H9 (cell line): ENCODE measurements around the gene PPP1R14B. TPM values are rescaled to one million over a fixed set of nuclear protein-coding genes. Genes with fewer than 3 reads are reported as not detected.

Experiments
- DNase-seq: peaks from one replicate; pipeline ENCODE4 v3.0.0-alpha.2; 2017
- H2AFZ ChIP-seq: one replicate; pipeline ENCODE4 v1.6.1; 2013; ENCODE audit warnings: mild to moderate bottlenecking, low read length, control low read depth, moderate library complexity
- H2AK5ac ChIP-seq: 2 replicates; pipeline ENCODE4 v1.6.1; 2013; ENCODE audit warnings: low read length, control low read depth, mixed read lengths; ENCODE audit not compliant: insufficient read length
- H2BK120ac ChIP-seq: one replicate; pipeline ENCODE4 v1.6.1; 2013; ENCODE audit warnings: low read depth, mild to moderate bottlenecking, low read length, control low read depth, inconsistent platforms; ENCODE audit not compliant: poor library complexity, severe bottlenecking
- H2BK12ac ChIP-seq: 2 replicates; pipeline ENCODE4 v1.6.1; 2013; ENCODE audit warnings: low read length, control low read depth, mixed read lengths, low read depth; ENCODE audit not compliant: insufficient read length
- H2BK15ac ChIP-seq: 2 replicates; pipeline ENCODE4 v1.6.1; 2013; ENCODE audit warnings: low read depth, low read length, control low read depth
- H2BK20ac ChIP-seq: one replicate; pipeline ENCODE4 v1.6.1; 2013; ENCODE audit warnings: low read depth, mild to moderate bottlenecking, low read length, control low read depth, inconsistent platforms; ENCODE audit not compliant: poor library complexity, severe bottlenecking
- H2BK5ac ChIP-seq: 2 replicates; pipeline ENCODE4 v1.6.1; 2013; ENCODE audit warnings: low read length, control low read depth, mixed read lengths; ENCODE audit not compliant: insufficient read length
- H3K14ac ChIP-seq: 2 replicates; pipeline ENCODE4 v1.6.1; 2013; ENCODE audit warnings: low read length, control low read depth; ENCODE audit not compliant: insufficient read depth
- H3K18ac ChIP-seq: 2 replicates; pipeline ENCODE4 v1.6.1; 2013; ENCODE audit warnings: low read depth, mild to moderate bottlenecking, mixed read lengths, low read length, control low read depth; ENCODE audit not compliant: insufficient read length
- H3K23ac ChIP-seq: 2 replicates; pipeline ENCODE4 v1.6.1; 2013; ENCODE audit warnings: low read length, control low read depth, mixed read lengths, low read depth; ENCODE audit not compliant: insufficient read length
- H3K23me2 ChIP-seq: 2 replicates; pipeline ENCODE4 v1.6.1; 2013; ENCODE audit warnings: low read depth, mild to moderate bottlenecking, mixed read lengths, low read length, control low read depth; ENCODE audit not compliant: insufficient read length, poor library complexity, severe bottlenecking
- H3K27ac ChIP-seq: 2 replicates; pipeline ENCODE4 v1.5.1; 2013; ENCODE audit warnings: low read length, control low read depth, mixed read lengths, low read depth; ENCODE audit not compliant: insufficient read length
- H3K27me3 ChIP-seq: 2 replicates; pipeline ENCODE4 v1.6.1; 2013; ENCODE audit warnings: low read length, control low read depth, inconsistent platforms; ENCODE audit not compliant: insufficient read depth
- H3K4ac ChIP-seq: 2 replicates; pipeline ENCODE4 v1.6.1; 2013; ENCODE audit warnings: low read depth, mild to moderate bottlenecking, control low read depth, inconsistent platforms, low read length, moderate library complexity
- H3K4me1 ChIP-seq: 2 replicates; pipeline ENCODE4 v1.6.1; 2013; ENCODE audit warnings: low read length, control low read depth, inconsistent platforms; ENCODE audit not compliant: insufficient read depth
- H3K4me2 ChIP-seq: 2 replicates; pipeline ENCODE4 v1.6.1; 2013; ENCODE audit warnings: low read length, control low read depth, mixed read lengths; ENCODE audit not compliant: insufficient read length, insufficient read depth
- H3K56ac ChIP-seq: 2 replicates; pipeline ENCODE4 v1.6.1; 2013; ENCODE audit warnings: low read depth, mild to moderate bottlenecking, mixed read lengths, low read length, control low read depth; ENCODE audit not compliant: insufficient read length
- H3K79me1 ChIP-seq: 2 replicates; pipeline ENCODE4 v1.6.1; 2013; ENCODE audit warnings: low read depth, mild to moderate bottlenecking, moderate library complexity, low read length, control low read depth, inconsistent platforms; ENCODE audit not compliant: insufficient read depth, poor library complexity, severe bottlenecking
- H3K79me2 ChIP-seq: 2 replicates; pipeline ENCODE4 v1.6.1; 2013; ENCODE audit warnings: low read length, control low read depth, inconsistent platforms; ENCODE audit not compliant: insufficient read depth
- H3K9ac ChIP-seq: 2 replicates; pipeline ENCODE4 v1.6.1; 2013; ENCODE audit warnings: low read length, control low read depth, mixed read lengths; ENCODE audit not compliant: insufficient read length; ENCODE audit errors: extremely low read depth
- H3K9me3 ChIP-seq: one replicate; pipeline ENCODE4 v1.6.1; 2013; ENCODE audit warnings: low read depth, low read length, inconsistent platforms; ENCODE audit not compliant: control insufficient read depth
- H3T11ph ChIP-seq: one replicate; pipeline ENCODE4 v1.6.1; 2013; ENCODE audit warnings: mild to moderate bottlenecking, low read length, control low read depth, inconsistent platforms
- H4K20me1 ChIP-seq: one replicate; pipeline ENCODE4 v1.6.1; 2013; ENCODE audit not compliant: control insufficient read depth, insufficient read length, insufficient read depth
- H4K5ac ChIP-seq: 2 replicates; pipeline ENCODE4 v1.6.1; 2013; ENCODE audit warnings: low read depth, mild to moderate bottlenecking, mixed read lengths, low read length, control low read depth; ENCODE audit not compliant: insufficient read length
- H4K8ac ChIP-seq: replicated peaks from 2 replicates; pipeline ENCODE4 v1.6.1; 2013; ENCODE audit warnings: low read length, control low read depth, mixed read lengths, low read depth; ENCODE audit not compliant: insufficient read length
- H4K91ac ChIP-seq: 2 replicates; pipeline ENCODE4 v1.6.1; 2013; ENCODE audit warnings: low read depth, mild to moderate bottlenecking, moderate library complexity, mixed read lengths, low read length, control low read depth; ENCODE audit not compliant: insufficient read length
- H3K27ac Mint-ChIP-seq, 3 experiments: 2 replicates in 2 of 3; 3 replicates in 1 of 3; pipeline ENCODE4 v1.8.0; 2020 to 2021; ENCODE audit warnings: mixed read lengths in 3 of 3, mild to moderate bottlenecking in 1 of 3, moderate library complexity in 1 of 3
- H3K27me3 Mint-ChIP-seq: 2 replicates; pipeline ENCODE4 v1.8.0; 2021; ENCODE audit warnings: low read depth, mild to moderate bottlenecking, moderate library complexity, mixed read lengths
- H3K36me3 Mint-ChIP-seq, 3 experiments: 2 replicates in 2 of 3; 3 replicates in 1 of 3; pipeline ENCODE4 v1.8.0; 2020 to 2021; ENCODE audit warnings: low read depth in 3 of 3, mixed read lengths in 3 of 3; ENCODE audit not compliant: insufficient read depth in 1 of 3
- H3K4me1 Mint-ChIP-seq, 2 experiments: 2 replicates each; pipeline ENCODE4 v1.8.0; 2020; ENCODE audit warnings: mixed read lengths in 2 of 2
- H3K4me3 Mint-ChIP-seq, 2 experiments: 2 replicates in 1 of 2; 3 replicates in 1 of 2; pipeline ENCODE4 v1.8.0; 2020 to 2021; ENCODE audit warnings: mild to moderate bottlenecking in 2 of 2, mixed read lengths in 2 of 2, moderate library complexity in 1 of 2
- H3K9me3 Mint-ChIP-seq, 2 experiments: 2 replicates in 1 of 2; 3 replicates in 1 of 2; pipeline ENCODE4 v1.8.0; 2020; ENCODE audit warnings: mild to moderate bottlenecking in 2 of 2, mixed read lengths in 2 of 2, moderate library complexity in 1 of 2
- CTCF ChIP-seq: fragments of 200-600 bp; sonication (generic); conservative IDR thresholded peaks from 3 replicates; pipeline ENCODE4 v1.8.0; 2021; ENCODE audit warnings: antibody characterized with exemption, mild to moderate bottlenecking
- WGBS: extraction: QIAGEN DNeasy Blood & Tissue Kit; methylation state at CpG from one replicate; pipeline ENCODE4 v1.1.7; 2013; ENCODE audit warnings: missing lambda C conversion rate, low lambda C conversion rate, mixed read lengths; ENCODE audit not compliant: insufficient read length; ENCODE audit errors: extremely low coverage; 5-methylcytosine and 5-hydroxymethylcytosine counted together
- total RNA-seq: library from RNA; stranded (reverse); gene quantifications from 2 replicates; pipeline ENCODE4 v1.2.1, GENCODE V29; 2021

Gene PPP1R14B
- total RNA-seq, 1 experiment from 2014 or later: 358 TPM

- TF ChIP-seq CTCF: no peak
- H3K36me3 Mint-ChIP-seq: peaks cover 3 to 44% (median 22%) of the 10 kb centered on the region in 3 experiments
- Histone ChIP-seq H2BK20ac (no peak overlapping the region), H4K91ac (no peak overlapping the region), H4K20me1 (no peaks in the 10 kb centered on the region), H3K56ac (no peak overlapping the region), H3K27me3 (no peaks in the 10 kb centered on the region), H2AFZ (no peak overlapping the region), H3K27ac (no peak overlapping the region), H4K5ac (no peak overlapping the region), H3K79me2 (no peaks in the 10 kb centered on the region), H3T11ph (no peak overlapping the region), H3K9me3 (no peaks in the 10 kb centered on the region), H3K4me2 (no peak overlapping the region), H3K14ac (no peak overlapping the region), H2BK15ac (no peak overlapping the region), H2AK5ac (no peak overlapping the region), H2BK120ac (no peak overlapping the region), H3K79me1 (no peaks in the 10 kb centered on the region), H3K9ac (no peak overlapping the region), H3K23me2 (no peaks in the 10 kb centered on the region), H3K18ac (no peak overlapping the region), H4K8ac (no peak overlapping the region), H3K4me1 (no peaks in the 10 kb centered on the region), H3K4ac (no peak overlapping the region), H3K23ac (no peak overlapping the region), H2BK12ac (no peak overlapping the region), H2BK5ac (no peak overlapping the region)
- no peak overlapping the region for H3K4me3 Mint-ChIP-seq
- H3K9me3 Mint-ChIP-seq: no peaks in the 10 kb centered on the region
- H3K27ac Mint-ChIP-seq: no peak overlapping the region
- no peak for DNase-seq
- no peaks in the 10 kb centered on the region; the same call in 1 of the 2 replicates for H3K27me3 Mint-ChIP-seq
- WGBS: no CpG with 5 or more reads among the region's 10 CpGs
- H3K4me1 Mint-ChIP-seq: peaks cover 3 to 4% of the 10 kb centered on the region in 2 experiments; a peak in 3 of 4 replicates
These were observed 27.0 kb downstream of the PPP1R14B start for GRCh38 chr11:64219755-64220154.
